MM.1S (cell line): ENCODE results near the gene GGN.
A peak's percentile ranks its signal among the peaks of the same experiment; 100 is the strongest.

Source experiments
- DNase-seq: peaks from one replicate; pipeline ENCODE4 v3.0.0-alpha.2; 2015
- H2AFZ ChIP-seq: fragments of 300-600 bp; sonication (generic); 2 replicates; pipeline ENCODE4 v1.6.0; 2016; ENCODE audit warnings: antibody characterized with exemption, low read length
- H3F3A ChIP-seq: fragments of 300-600 bp; sonication (generic); 2 replicates; pipeline ENCODE4 v1.6.1; 2016; ENCODE audit warnings: mild to moderate bottlenecking, antibody characterized with exemption, low read length, moderate library complexity, mixed read lengths; ENCODE audit not compliant: insufficient read depth
- H3K27ac ChIP-seq: fragments of 300-600 bp; sonication (generic); 2 replicates; pipeline ENCODE4 v1.5.1; 2016; ENCODE audit warnings: mild to moderate bottlenecking, low read length
- H3K27me3 ChIP-seq: fragments of 300-600 bp; sonication (generic); replicated peaks from 2 replicates; pipeline ENCODE4 v1.6.0; 2016; ENCODE audit warnings: low read length; ENCODE audit not compliant: insufficient read depth
- H3K36me3 ChIP-seq: fragments of 300-600 bp; sonication (generic); replicated peaks from 2 replicates; pipeline ENCODE4 v1.6.1; 2016; ENCODE audit warnings: mild to moderate bottlenecking, low read length, mixed read lengths; ENCODE audit not compliant: insufficient read depth
- H3K4me1 ChIP-seq: fragments of 300-600 bp; sonication (generic); 2 replicates; pipeline ENCODE4 v1.6.1; 2016; ENCODE audit warnings: low read length, mixed read lengths
- H3K4me2 ChIP-seq: fragments of 300-600 bp; sonication (generic); 2 replicates; pipeline ENCODE4 v1.6.0; 2016; ENCODE audit warnings: low read depth, low read length
- H3K4me3 ChIP-seq: fragments of 300-600 bp; sonication (generic); 2 replicates; pipeline ENCODE4 v1.5.1; 2016; ENCODE audit warnings: low read length, mixed read lengths
- H3K79me2 ChIP-seq: fragments of 300-600 bp; sonication (generic); 2 replicates; pipeline ENCODE4 v1.6.1; 2016; ENCODE audit warnings: mixed run types, low read length, mixed read lengths
- H3K9ac ChIP-seq: fragments of 300-600 bp; sonication (generic); 2 replicates; pipeline ENCODE4 v1.6.1; 2016; ENCODE audit warnings: low read length, mixed read lengths
- H3K9me2 ChIP-seq: fragments of 300-600 bp; sonication (generic); replicated peaks from 2 replicates; pipeline ENCODE4 v1.6.1; 2016; ENCODE audit warnings: mild to moderate bottlenecking, low read length, mixed read lengths; ENCODE audit not compliant: insufficient read depth
- H3K9me3 ChIP-seq: fragments of 300-600 bp; sonication (generic); replicated peaks from 2 replicates; pipeline ENCODE4 v1.6.1; 2016; ENCODE audit warnings: mild to moderate bottlenecking, low read length, mixed read lengths; ENCODE audit not compliant: insufficient read depth
- H4K20me1 ChIP-seq: fragments of 300-600 bp; sonication (generic); 2 replicates; pipeline ENCODE4 v1.6.1; 2016; ENCODE audit warnings: mild to moderate bottlenecking, low read length, moderate library complexity, mixed read lengths; ENCODE audit not compliant: insufficient read depth
- CTCF ChIP-seq: fragments of 300-600 bp; sonication (generic); IDR thresholded peaks from 2 replicates; pipeline ENCODE4 v1.5.1; 2016; ENCODE audit warnings: antibody characterized with exemption, low read length, mixed read lengths
- EZH2 ChIP-seq: fragments of 300-600 bp; sonication (generic); optimal IDR thresholded peaks from 2 replicates; pipeline ENCODE3; 2017; ENCODE audit warnings: low read depth, mild to moderate bottlenecking, antibody characterized with exemption, low read length, mixed read lengths
- EZH2phosphoT487 ChIP-seq: fragments of 300-600 bp; sonication (generic); IDR thresholded peaks from 2 replicates; pipeline ENCODE4 v1.6.1; 2018; ENCODE audit warnings: antibody characterized with exemption, low read length

Gene GGN

GRCh38 chr19:38362076-38362945 is 25.5 kb downstream of the GGN start:
- Histone ChIP-seq H3K27ac (no peak overlapping the region), H3K36me3 (no peaks in the 10 kb centered on the region), H3K4me1 (no peaks in the 10 kb centered on the region), H3K4me3 (peak overlapping the region; percentile 56), H3K79me2 (no peaks in the 10 kb centered on the region), H3K9me2 (no peaks in the 10 kb centered on the region), H3K27me3 (peaks cover 62% of the 10 kb centered on the region), H3K4me2 (peak overlapping the region; percentile 88; the same call in 1 of the 2 replicates), H3F3A (no peaks in the 10 kb centered on the region), H3K9me3 (no peaks in the 10 kb centered on the region), H3K9ac (no peak overlapping the region), H2AFZ (peak overlapping the region; percentile 71), H4K20me1 (no peaks in the 10 kb centered on the region)
- DNase-seq = peak; percentile 71
- no peak for TF ChIP-seq CTCF
- TF ChIP-seq EZH2 = no peak
- TF ChIP-seq EZH2phosphoT487 = no peak

GRCh38 chr19:38361633-38362075 is 26.2 kb downstream of the GGN start:
- peak overlapping the region; percentile 71 for H2AFZ ChIP-seq
- H3K4me3 ChIP-seq = peak overlapping the region; percentile 56
- peak; percentile 50 for DNase-seq

GRCh38 chr19:38360839-38361631 is 26.8 kb downstream of the GGN start:
- H3K4me1 ChIP-seq = no peaks in the 10 kb centered on the region
- no peaks in the 10 kb centered on the region for H3K9me2 ChIP-seq
- peaks cover 59% of the 10 kb centered on the region for H3K27me3 ChIP-seq
- peak overlapping the region; percentile 38; the same call in 1 of the 2 replicates for H2AFZ ChIP-seq
- no peaks in the 10 kb centered on the region for H3K79me2 ChIP-seq
- no peak for DNase-seq
- peak overlapping the region; percentile 56; the same call in 1 of the 2 replicates for H3K4me3 ChIP-seq
- H3F3A ChIP-seq = no peaks in the 10 kb centered on the region
- H3K4me2 ChIP-seq = peak overlapping the region; percentile 52; the same call in 1 of the 2 replicates
- H3K27ac ChIP-seq = no peak overlapping the region
- no peak overlapping the region for H3K9ac ChIP-seq
- H3K9me3 ChIP-seq = no peaks in the 10 kb centered on the region
- no peaks in the 10 kb centered on the region for H4K20me1 ChIP-seq
- H3K36me3 ChIP-seq = no peaks in the 10 kb centered on the region
- TF ChIP-seq EZH2phosphoT487 (no peak), EZH2 (no peak)

More at GRCh38 chr19:38361633-38362075, 26.2 kb downstream of the GGN start:
- Histone ChIP-seq H3K4me1 (no peaks in the 10 kb centered on the region), H3K4me2 (peak overlapping the region; percentile 88; the same call in 1 of the 2 replicates), H3K9ac (no peak overlapping the region), H3K79me2 (no peaks in the 10 kb centered on the region), H3K27ac (no peak overlapping the region), H3K9me3 (no peaks in the 10 kb centered on the region), H3F3A (no peaks in the 10 kb centered on the region), H4K20me1 (no peaks in the 10 kb centered on the region), H3K27me3 (peaks cover 59% of the 10 kb centered on the region), H3K36me3 (no peaks in the 10 kb centered on the region), H3K9me2 (no peaks in the 10 kb centered on the region)
- 0 out of 2 replicates have a peak, but pooled peaks have one; percentile 5 for TF ChIP-seq CTCF
- TF ChIP-seq EZH2phosphoT487 = no peak
